ENCODE results near the gene HSP90AA1.

DNA sequence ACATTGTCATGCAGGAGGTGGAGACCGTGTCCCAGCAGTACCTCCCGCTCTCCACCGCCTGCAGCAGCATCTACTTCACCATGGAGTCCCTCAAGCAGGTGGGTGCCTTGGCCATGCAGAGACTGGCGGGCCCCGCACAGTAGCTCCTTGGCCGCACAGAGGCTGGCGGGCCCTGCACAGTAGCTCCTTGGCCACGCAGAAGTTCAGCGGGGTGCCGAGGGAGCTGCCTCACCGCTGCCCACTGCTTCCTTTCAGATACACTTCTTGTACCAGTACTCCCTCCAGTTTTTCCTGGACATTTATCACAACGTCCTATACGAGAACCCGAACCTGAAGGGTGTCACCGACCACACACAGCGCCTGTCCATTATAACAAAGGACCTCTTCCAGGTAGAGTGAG lies 47.7 kb downstream of the HSP90AA1 start:
- TF ChIP-seq, protein P1, sequence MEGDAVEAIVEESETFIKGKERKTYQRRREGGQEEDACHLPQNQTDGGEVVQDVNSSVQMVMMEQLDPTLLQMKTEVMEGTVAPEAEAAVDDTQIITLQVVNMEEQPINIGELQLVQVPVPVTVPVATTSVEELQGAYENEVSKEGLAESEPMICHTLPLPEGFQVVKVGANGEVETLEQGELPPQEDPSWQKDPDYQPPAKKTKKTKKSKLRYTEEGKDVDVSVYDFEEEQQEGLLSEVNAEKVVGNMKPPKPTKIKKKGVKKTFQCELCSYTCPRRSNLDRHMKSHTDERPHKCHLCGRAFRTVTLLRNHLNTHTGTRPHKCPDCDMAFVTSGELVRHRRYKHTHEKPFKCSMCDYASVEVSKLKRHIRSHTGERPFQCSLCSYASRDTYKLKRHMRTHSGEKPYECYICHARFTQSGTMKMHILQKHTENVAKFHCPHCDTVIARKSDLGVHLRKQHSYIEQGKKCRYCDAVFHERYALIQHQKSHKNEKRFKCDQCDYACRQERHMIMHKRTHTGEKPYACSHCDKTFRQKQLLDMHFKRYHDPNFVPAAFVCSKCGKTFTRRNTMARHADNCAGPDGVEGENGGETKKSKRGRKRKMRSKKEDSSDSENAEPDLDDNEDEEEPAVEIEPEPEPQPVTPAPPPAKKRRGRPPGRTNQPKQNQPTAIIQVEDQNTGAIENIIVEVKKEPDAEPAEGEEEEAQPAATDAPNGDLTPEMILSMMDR (conservative IDR thresholded peaks at IDR 0.05; ENCODE audit: low read depth in 2 of 2) = no peak
- TF ChIP-seq EZH2phosphoT487 (IDR thresholded peaks at IDR 0.05; ENCODE audit: unreplicated experiment) (no peak), POLR2AphosphoS5 (IDR thresholded peaks at IDR 0.05; ENCODE audit: low read depth) (no peak)
- TF ChIP-seq, protein P2, sequence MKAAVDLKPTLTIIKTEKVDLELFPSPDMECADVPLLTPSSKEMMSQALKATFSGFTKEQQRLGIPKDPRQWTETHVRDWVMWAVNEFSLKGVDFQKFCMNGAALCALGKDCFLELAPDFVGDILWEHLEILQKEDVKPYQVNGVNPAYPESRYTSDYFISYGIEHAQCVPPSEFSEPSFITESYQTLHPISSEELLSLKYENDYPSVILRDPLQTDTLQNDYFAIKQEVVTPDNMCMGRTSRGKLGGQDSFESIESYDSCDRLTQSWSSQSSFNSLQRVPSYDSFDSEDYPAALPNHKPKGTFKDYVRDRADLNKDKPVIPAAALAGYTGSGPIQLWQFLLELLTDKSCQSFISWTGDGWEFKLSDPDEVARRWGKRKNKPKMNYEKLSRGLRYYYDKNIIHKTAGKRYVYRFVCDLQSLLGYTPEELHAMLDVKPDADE (IDR thresholded peaks at IDR 0.05) = no peak

All from GM23338 (cell line).